Neuronal stem cell (in vitro differentiated cells): Measurements from ENCODE around the gene GRIP1.

ENCODE experiments used
- DNase-seq: peaks from one replicate; pipeline ENCODE4 v3.0.0-alpha.2; 2013; ENCODE audit warnings: low spot score
- H2AFZ ChIP-seq: one replicate; pipeline ENCODE4 v1.6.1; 2013; ENCODE audit warnings: mild to moderate bottlenecking, low read length, inconsistent platforms
- H2AK5ac ChIP-seq: 2 replicates; pipeline ENCODE4 v1.6.1; 2013; ENCODE audit warnings: low read depth, mild to moderate bottlenecking, inconsistent platforms, low read length, moderate library complexity, mixed read lengths
- H2BK120ac ChIP-seq: 2 replicates; pipeline ENCODE4 v1.6.1; 2013; ENCODE audit warnings: low read depth, mild to moderate bottlenecking, inconsistent platforms, low read length, moderate library complexity, mixed read lengths
- H2BK12ac ChIP-seq: one replicate; pipeline ENCODE4 v1.6.1; 2013; ENCODE audit warnings: low read length, inconsistent platforms
- H2BK15ac ChIP-seq: 2 replicates; pipeline ENCODE4 v1.6.1; 2013; ENCODE audit warnings: mild to moderate bottlenecking, low read length, inconsistent platforms, mixed read lengths
- H2BK5ac ChIP-seq: one replicate; pipeline ENCODE4 v1.6.1; 2013; ENCODE audit warnings: inconsistent platforms, mild to moderate bottlenecking, low read length, moderate library complexity
- H3K14ac ChIP-seq: one replicate; pipeline ENCODE4 v1.6.1; 2013; ENCODE audit warnings: low read length, inconsistent platforms
- H3K18ac ChIP-seq: 2 replicates; pipeline ENCODE4 v1.6.1; 2013; ENCODE audit warnings: low read length, inconsistent platforms
- H3K23ac ChIP-seq: 2 replicates; pipeline ENCODE4 v1.6.1; 2013; ENCODE audit warnings: low read depth, mild to moderate bottlenecking, mixed read lengths, low read length, inconsistent platforms; ENCODE audit not compliant: poor library complexity
- H3K27ac ChIP-seq: replicated peaks from 3 replicates; pipeline ENCODE4 v1.5.1; 2013; ENCODE audit warnings: low read length, inconsistent platforms
- H3K27me3 ChIP-seq, 3 experiments: 2 replicates each; pipeline ENCODE4 v1.6.1; 2013; ENCODE audit warnings: low read length in 3 of 3, mild to moderate bottlenecking in 2 of 3, inconsistent platforms in 1 of 3, low read depth in 1 of 3, mixed read lengths in 1 of 3, moderate library complexity in 1 of 3; ENCODE audit not compliant: control insufficient read depth in 3 of 3, insufficient read depth in 3 of 3
- H3K36me3 ChIP-seq, 2 donors: replicated peaks in 1 of 2; 2 replicates each; pipeline ENCODE4 v1.6.1; 2013; ENCODE audit warnings: low read length in 2 of 2; ENCODE audit not compliant: control insufficient read depth in 2 of 2, insufficient read depth in 2 of 2
- H3K4ac ChIP-seq: 2 replicates; pipeline ENCODE4 v1.6.1; 2013; ENCODE audit warnings: inconsistent platforms, mild to moderate bottlenecking, low read length, moderate library complexity
- H3K4me1 ChIP-seq, 2 donors: 1 replicate in 1 of 2; 2 replicates in 1 of 2; pipeline ENCODE4 v1.6.1; 2013; ENCODE audit warnings: low read length in 2 of 2, low read depth in 1 of 2; ENCODE audit not compliant: control insufficient read depth in 2 of 2, insufficient read depth in 1 of 2
- H3K4me2 ChIP-seq: one replicate; pipeline ENCODE4 v1.6.1; 2013; ENCODE audit warnings: mild to moderate bottlenecking, low read length, inconsistent platforms; ENCODE audit not compliant: insufficient read depth, poor library complexity, severe bottlenecking
- H3K4me3 ChIP-seq, 2 donors: 2 replicates each; pipeline ENCODE4 v1.5.1; 2013; ENCODE audit warnings: low read length in 2 of 2, mild to moderate bottlenecking in 2 of 2, inconsistent platforms in 1 of 2, moderate library complexity in 1 of 2
- H3K79me1 ChIP-seq: one replicate; pipeline ENCODE4 v1.6.1; 2013; ENCODE audit warnings: low read depth, mild to moderate bottlenecking, inconsistent platforms, low read length, moderate library complexity
- H3K9ac ChIP-seq: one replicate; pipeline ENCODE4 v1.6.1; 2013; ENCODE audit warnings: mild to moderate bottlenecking, low read depth, low read length, inconsistent platforms; ENCODE audit not compliant: poor library complexity
- H3K9me3 ChIP-seq, 2 donors: replicated peaks in 1 of 2; 2 replicates each; pipeline versions ENCODE3 to v1.6.1; 2013; ENCODE audit warnings: low read length in 2 of 2, mild to moderate bottlenecking in 2 of 2, inconsistent platforms in 1 of 2, low read depth in 1 of 2, mixed read lengths in 1 of 2, moderate library complexity in 1 of 2; ENCODE audit not compliant: control insufficient read depth in 2 of 2, insufficient read depth in 1 of 2
- H4K8ac ChIP-seq: one replicate; pipeline ENCODE4 v1.6.1; 2013; ENCODE audit warnings: low read depth, mild to moderate bottlenecking, inconsistent platforms, low read length, moderate library complexity
- H4K91ac ChIP-seq: one replicate; pipeline ENCODE4 v1.6.1; 2013; ENCODE audit warnings: low read length, low read depth, mild to moderate bottlenecking, inconsistent platforms; ENCODE audit not compliant: poor library complexity
- WGBS, 2 donors: extraction: QIAGEN DNeasy Blood & Tissue Kit; methylation state at CpG; one replicate each; pipeline ENCODE4 v1.1.7; 2013; ENCODE audit warnings: missing lambda C conversion rate in 2 of 2, mixed read lengths in 1 of 2; ENCODE audit not compliant: insufficient read length in 2 of 2, insufficient replicate concordance in 1 of 2; ENCODE audit errors: extremely low coverage in 2 of 2; 5-methylcytosine and 5-hydroxymethylcytosine counted together

Gene GRIP1

DNA sequence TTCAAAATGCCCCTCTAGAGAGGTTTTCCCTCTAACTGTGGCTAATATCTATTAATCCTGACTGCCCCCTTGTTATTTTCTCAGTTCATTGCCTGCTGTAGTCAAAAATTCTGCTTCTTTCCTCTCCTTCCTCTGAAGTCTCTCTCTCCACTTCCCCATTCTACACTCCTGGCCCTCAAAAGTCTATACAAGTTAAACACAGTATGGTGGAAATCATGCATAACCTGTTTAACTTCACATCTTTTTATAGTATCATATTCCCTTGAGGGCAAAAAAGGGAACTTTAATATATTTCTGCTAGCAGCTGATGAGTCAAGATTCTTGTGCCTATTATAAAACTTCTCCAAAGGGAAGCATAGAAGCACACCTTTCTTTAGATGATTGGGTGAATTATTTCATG is 16.7 kb downstream of the GRIP1 start:
- Histone ChIP-seq H3K4ac (no peak overlapping the region), H3K18ac (no peak overlapping the region), H3K14ac (no peak overlapping the region), H2BK120ac (no peak overlapping the region), H3K36me3 (no peaks in the 10 kb centered on the region), H3K4me1 (no peaks in the 10 kb centered on the region), H3K27me3 (no peaks in the 10 kb centered on the region), H2BK15ac (no peak overlapping the region), H2BK5ac (no peak overlapping the region), H3K9me3 (no peaks in the 10 kb centered on the region), H3K9ac (no peak overlapping the region), H3K27ac (no peak overlapping the region), H3K79me1 (no peaks in the 10 kb centered on the region), H2BK12ac (no peak overlapping the region), H3K23ac (no peak overlapping the region), H3K4me2 (no peak overlapping the region), H3K4me3 (no peak overlapping the region), H2AFZ (no peak overlapping the region), H4K8ac (no peak overlapping the region), H2AK5ac (no peak overlapping the region), H4K91ac (no peak overlapping the region)
- no peak for DNase-seq

DNA sequence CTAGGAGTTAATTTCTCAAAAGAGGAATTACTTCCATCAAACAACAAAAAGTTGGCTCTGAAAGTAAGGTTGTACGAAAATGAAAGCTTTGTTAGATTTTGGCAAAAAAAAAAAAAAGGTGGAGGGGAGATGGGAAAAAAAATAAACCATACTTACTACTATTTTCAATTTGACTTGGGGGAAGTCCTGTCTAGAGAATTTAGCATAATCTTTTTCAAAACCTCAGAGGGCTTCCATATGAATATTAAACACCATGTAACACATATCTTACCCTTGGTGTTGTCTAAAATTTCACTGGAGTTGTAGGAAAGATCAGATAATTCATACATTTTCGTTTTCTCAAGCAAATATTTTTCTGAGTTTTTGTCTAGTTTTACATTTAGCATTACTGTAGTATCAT is 17.5 kb downstream of the GRIP1 start:
- H3K27ac ChIP-seq: no peak overlapping the region
- H3K4me3 ChIP-seq: no peak overlapping the region
- H2BK15ac ChIP-seq: no peak overlapping the region
- no peak overlapping the region for H2BK12ac ChIP-seq
- no peak overlapping the region for H4K91ac ChIP-seq
- H4K8ac ChIP-seq: no peak overlapping the region
- H3K4me1 ChIP-seq: no peaks in the 10 kb centered on the region
- no peak overlapping the region for H3K4ac ChIP-seq
- no peak overlapping the region for H2BK5ac ChIP-seq
- H2AK5ac ChIP-seq: no peak overlapping the region
- no peak overlapping the region for H3K18ac ChIP-seq
- no CpG with 5 or more reads among the region's 2 CpGs for WGBS, 2 donors
- H3K23ac ChIP-seq: no peak overlapping the region
- DNase-seq: no peak
- no peaks in the 10 kb centered on the region for H3K27me3 ChIP-seq
- no peak overlapping the region for H3K9ac ChIP-seq
- H3K9me3 ChIP-seq: no peaks in the 10 kb centered on the region
- no peak overlapping the region for H3K14ac ChIP-seq
- no peaks in the 10 kb centered on the region for H3K36me3 ChIP-seq
- no peak overlapping the region for H2BK120ac ChIP-seq
- no peaks in the 10 kb centered on the region for H3K79me1 ChIP-seq
- no peak overlapping the region for H3K4me2 ChIP-seq
- H2AFZ ChIP-seq: no peak overlapping the region

DNA sequence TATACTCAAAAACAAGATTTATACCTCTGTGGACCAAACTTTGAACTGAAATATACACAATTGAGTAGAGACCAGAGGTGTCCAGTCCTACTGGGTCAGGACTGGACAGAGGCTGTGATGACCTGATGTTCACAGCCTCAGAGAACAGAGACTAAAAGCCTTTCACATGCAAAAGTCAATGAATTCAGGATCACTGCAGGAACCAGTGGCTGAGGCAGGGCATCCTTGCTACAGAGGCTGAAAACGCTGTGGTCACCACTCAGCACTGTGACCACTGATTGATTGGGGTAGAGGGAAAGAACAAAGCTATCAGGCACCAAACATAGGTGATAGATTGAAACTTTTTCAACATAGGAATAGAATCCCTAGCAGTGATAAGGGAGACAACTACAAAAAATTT is 25.1 kb downstream of the GRIP1 start:
- no peak overlapping the region for H3K4me3 ChIP-seq
- H4K91ac ChIP-seq: no peak overlapping the region
- H3K14ac ChIP-seq: no peak overlapping the region
- H3K4me2 ChIP-seq: no peak overlapping the region
- WGBS, 2 donors: no CpG with 5 or more reads among the region's 1 CpG
- H3K23ac ChIP-seq: peak overlapping the region; percentile 47
- H2BK120ac ChIP-seq: no peak overlapping the region
- H4K8ac ChIP-seq: no peak overlapping the region
- no peak overlapping the region for H2AK5ac ChIP-seq
- H3K18ac ChIP-seq: no peak overlapping the region
- H3K4me1 ChIP-seq: peaks cover 2 to 5% of the 10 kb centered on the region in 2 donors
- no peak overlapping the region for H2BK15ac ChIP-seq
- H3K27me3 ChIP-seq: no peaks in the 10 kb centered on the region
- no peaks in the 10 kb centered on the region for H3K36me3 ChIP-seq
- no peak overlapping the region for H2AFZ ChIP-seq
- no peak overlapping the region for H2BK5ac ChIP-seq
- peaks cover 1% of the 10 kb centered on the region for H3K79me1 ChIP-seq
- no peak overlapping the region for H3K9ac ChIP-seq
- no peak overlapping the region for H2BK12ac ChIP-seq
- H3K27ac ChIP-seq: no peak overlapping the region
- no peak for DNase-seq
- H3K9me3 ChIP-seq: no peaks in the 10 kb centered on the region
- H3K4ac ChIP-seq: no peak overlapping the region

DNA sequence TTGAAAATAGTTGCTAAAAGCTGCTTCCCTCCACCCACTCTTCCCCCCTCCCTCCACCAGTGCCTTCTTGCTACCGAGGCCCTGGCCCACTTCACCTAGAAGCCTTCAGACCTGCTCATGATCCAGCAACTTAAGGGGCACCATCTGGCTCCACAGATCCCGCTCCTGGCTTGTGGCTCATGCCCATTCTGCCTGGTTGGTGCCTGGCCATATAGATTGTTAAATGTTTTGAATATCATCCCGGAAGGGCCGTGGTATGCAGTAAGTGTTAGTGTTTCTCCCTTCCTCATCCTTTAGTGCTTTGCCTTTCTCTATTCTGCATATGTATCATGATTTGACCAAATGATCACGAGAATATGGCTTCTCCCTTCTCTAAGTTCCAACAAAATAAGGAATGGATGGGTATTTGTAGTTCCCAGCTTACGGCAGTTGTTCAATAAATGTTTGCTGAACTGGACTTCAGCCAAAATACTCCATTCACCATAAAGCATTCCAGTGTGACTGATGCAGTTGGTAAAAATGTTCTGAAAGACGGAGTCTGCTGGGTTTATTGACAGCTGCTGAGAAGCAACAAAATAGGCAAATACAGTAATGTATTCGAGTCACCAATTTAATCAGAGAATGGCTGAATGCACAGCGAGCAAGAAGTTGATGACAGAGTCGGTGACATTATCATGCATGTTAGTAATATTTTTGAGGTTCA is 30.7 kb downstream of the GRIP1 start:
- no CpG with 5 or more reads among the region's 10 CpGs for whole genome bisulfite sequencing, 2 donors
- H3K4me1 ChIP-seq: peaks cover 0 to 5% of the 10 kb centered on the region in 2 donors
- H3K36me3 ChIP-seq: no peaks in the 10 kb centered on the region
- H2BK15ac ChIP-seq: no peak overlapping the region
- no peak overlapping the region for H3K14ac ChIP-seq
- no peak overlapping the region for H3K9ac ChIP-seq
- no peak overlapping the region for H4K91ac ChIP-seq
- no peak overlapping the region for H3K4me2 ChIP-seq
- H2BK5ac ChIP-seq: no peak overlapping the region
- DNase-seq: no peak
- H3K27me3 ChIP-seq: no peaks in the 10 kb centered on the region
- no peak overlapping the region for H3K18ac ChIP-seq
- H2AK5ac ChIP-seq: no peak overlapping the region
- H3K9me3 ChIP-seq: peaks cover 0 to 2% of the 10 kb centered on the region in 2 donors
- no peak overlapping the region for H2AFZ ChIP-seq
- H2BK12ac ChIP-seq: no peak overlapping the region
- H2BK120ac ChIP-seq: no peak overlapping the region
- no peak overlapping the region for H3K4me3 ChIP-seq
- H4K8ac ChIP-seq: no peak overlapping the region
- no peak overlapping the region for H3K4ac ChIP-seq
- no peak overlapping the region for H3K23ac ChIP-seq
- no peak overlapping the region for H3K27ac ChIP-seq
- H3K79me1 ChIP-seq: no peaks in the 10 kb centered on the region
